ENCODE measurements around the gene EFNB3. TPM values are rescaled to one million over a fixed set of nuclear protein-coding genes. Genes with fewer than 3 reads are reported as not detected.

Gene EFNB3
- polyA plus RNA-seq, 1 donor = 7.4 TPM

DNA sequence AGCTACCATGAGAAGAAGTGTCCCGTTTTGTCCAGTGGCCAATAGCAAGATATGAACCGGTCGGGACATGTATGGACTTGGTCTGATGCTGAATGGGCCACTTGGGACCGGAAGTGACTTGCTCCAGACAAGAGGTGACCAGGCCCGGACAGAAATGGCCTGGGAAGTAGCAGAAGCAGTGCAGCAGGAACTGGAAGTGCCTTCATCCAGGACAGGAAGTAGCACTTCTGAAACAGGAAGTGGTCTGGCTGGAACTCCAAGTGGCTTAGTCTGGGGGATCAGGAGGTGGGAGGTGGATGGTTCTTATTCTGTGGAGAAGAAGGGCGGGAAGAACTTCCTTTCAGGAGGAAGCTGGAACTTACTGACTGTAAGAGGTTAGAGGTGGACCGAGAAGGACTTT, 5.3 kb downstream of the EFNB3 start:
- Histone ChIP-seq H3K27me3 (ENCODE audit: control insufficient read depth, insufficient read depth, low read length) (peaks cover 69% of the 10 kb centered on the region), H3K4me3 (ENCODE audit: low read length) (no peak overlapping the region), H3K27ac (ENCODE audit: low read length) (no peak overlapping the region), H3K4me1 (ENCODE audit: control insufficient read depth, insufficient read depth, low read length) (no peaks in the 10 kb centered on the region), H3K36me3 (ENCODE audit: control insufficient read depth, insufficient read depth, low read length) (no peaks in the 10 kb centered on the region), H3K9me3 (ENCODE audit: control insufficient read depth, low read depth, low read length) (no peaks in the 10 kb centered on the region)
- DNase-seq = no peak
- no CpG with 5 or more reads among the region's 7 CpGs for WGBS (ENCODE audit: insufficient coverage, low lambda C conversion rate)

DNA sequence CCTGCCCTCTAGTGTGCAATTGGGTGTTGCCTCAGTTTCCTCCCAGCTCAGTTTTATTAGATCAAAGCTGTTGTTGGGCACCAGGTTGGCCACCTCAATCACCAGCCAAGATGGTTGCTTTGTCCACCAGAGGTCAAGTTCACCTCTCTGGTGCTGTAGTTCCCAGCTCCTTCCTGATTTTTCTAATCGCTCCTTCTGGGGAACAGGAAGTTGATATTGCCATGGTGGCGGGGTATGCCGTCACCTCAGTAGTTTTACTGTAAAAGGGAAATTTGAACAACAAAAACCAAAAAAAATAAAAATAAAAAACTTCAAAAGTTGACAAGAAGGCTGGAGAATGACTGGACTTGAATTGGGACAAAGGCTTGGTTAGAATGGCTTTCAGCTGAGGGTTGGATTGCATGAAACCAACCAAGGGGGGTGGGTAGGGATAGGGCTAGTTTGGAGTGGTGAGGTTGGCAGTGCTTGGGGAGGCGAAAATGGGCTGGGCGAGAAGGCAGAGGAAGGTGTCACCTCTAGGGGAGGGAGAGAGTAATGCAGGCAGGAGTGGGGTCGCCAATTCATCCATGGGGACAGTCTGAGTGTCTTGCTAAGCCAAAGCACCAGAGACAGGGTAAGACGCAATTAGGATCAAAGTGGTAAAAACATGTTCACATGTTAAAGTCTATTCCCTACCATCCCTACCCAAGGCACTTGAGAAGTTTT, 6.2 kb downstream of the EFNB3 start:
- Histone ChIP-seq H3K4me3 (ENCODE audit: low read length) (no peak overlapping the region), H3K36me3 (ENCODE audit: control insufficient read depth, insufficient read depth, low read length) (no peaks in the 10 kb centered on the region), H3K27me3 (ENCODE audit: control insufficient read depth, insufficient read depth, low read length) (peaks cover 69% of the 10 kb centered on the region), H3K9me3 (ENCODE audit: control insufficient read depth, low read depth, low read length) (no peaks in the 10 kb centered on the region), H3K27ac (ENCODE audit: low read length) (no peak overlapping the region), H3K4me1 (ENCODE audit: control insufficient read depth, insufficient read depth, low read length) (peaks cover under 1% of the 10 kb centered on the region)
- 91% methylated on average over 4 of the region's 7 CpGs for WGBS (ENCODE audit: insufficient coverage, low lambda C conversion rate)
- no peak for DNase-seq

DNA sequence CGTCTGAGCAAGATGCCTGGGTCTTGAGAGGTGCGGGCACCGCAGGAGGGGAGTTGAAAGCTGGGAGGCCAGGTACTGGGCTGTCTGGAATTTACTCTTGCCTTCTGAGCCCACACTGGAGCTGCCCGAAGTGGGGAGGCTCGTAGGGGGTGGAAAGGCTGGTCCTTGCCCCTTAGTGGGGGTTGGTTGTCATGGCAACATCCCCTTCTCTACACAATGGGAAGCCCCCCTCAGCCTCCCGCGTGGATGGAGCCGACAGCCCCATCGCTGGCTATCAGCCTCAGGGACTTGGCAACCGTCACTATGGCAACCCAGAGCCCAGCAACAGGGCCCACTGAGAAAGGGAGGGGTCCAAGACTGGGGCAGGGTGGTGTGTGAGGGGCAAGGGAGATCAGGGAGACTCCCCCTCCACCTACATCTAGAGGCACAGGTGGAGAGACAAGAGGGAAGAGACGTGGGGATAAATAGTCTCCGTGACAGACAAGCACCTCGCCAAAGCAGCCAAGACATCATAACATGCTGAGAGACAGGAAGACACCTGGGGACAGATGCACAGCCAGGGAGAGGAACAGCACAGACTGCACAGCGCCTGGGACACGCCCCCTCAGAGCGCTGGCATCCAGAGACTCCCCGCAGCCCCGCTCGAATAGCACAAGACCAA, 7.2 kb downstream of the EFNB3 start:
- no peak overlapping the region for H3K4me3 ChIP-seq (ENCODE audit: low read length)
- no peaks in the 10 kb centered on the region for H3K36me3 ChIP-seq (ENCODE audit: control insufficient read depth, insufficient read depth, low read length)
- WGBS (ENCODE audit: insufficient coverage, low lambda C conversion rate) = no CpG with 5 or more reads among the region's 19 CpGs
- DNase-seq = no peak
- H3K9me3 ChIP-seq (ENCODE audit: control insufficient read depth, low read depth, low read length) = no peaks in the 10 kb centered on the region
- H3K4me1 ChIP-seq (ENCODE audit: control insufficient read depth, insufficient read depth, low read length) = peaks cover 9% of the 10 kb centered on the region
- H3K27ac ChIP-seq (ENCODE audit: low read length) = no peak overlapping the region
- H3K27me3 ChIP-seq (ENCODE audit: control insufficient read depth, insufficient read depth, low read length) = peaks cover 61% of the 10 kb centered on the region

DNA sequence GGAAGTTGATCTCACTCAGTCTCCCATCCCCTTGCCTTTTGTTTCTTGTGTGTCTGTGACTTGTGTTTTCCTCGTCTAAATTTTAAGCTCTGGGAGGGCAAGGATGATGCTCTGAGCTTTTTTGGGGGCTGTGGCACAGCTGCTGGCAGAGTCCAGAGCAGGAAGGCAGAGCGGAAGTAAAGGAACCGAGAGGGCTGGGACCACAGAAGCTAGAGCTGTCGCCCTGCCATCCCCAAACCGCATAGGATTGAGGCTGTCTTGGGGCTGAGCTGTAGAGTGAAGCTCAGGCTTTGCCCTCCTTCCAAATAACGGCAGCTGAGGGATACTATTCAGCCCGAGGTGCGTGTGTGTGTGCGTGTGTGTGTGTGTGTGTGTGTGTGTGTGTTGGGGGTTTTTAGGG, 8.8 kb downstream of the EFNB3 start:
- Histone ChIP-seq H3K36me3 (ENCODE audit: control insufficient read depth, insufficient read depth, low read length) (no peaks in the 10 kb centered on the region), H3K27ac (ENCODE audit: low read length) (no peak overlapping the region), H3K9me3 (ENCODE audit: control insufficient read depth, low read depth, low read length) (no peaks in the 10 kb centered on the region), H3K27me3 (ENCODE audit: control insufficient read depth, insufficient read depth, low read length) (peaks cover 55% of the 10 kb centered on the region), H3K4me3 (ENCODE audit: low read length) (no peak overlapping the region), H3K4me1 (ENCODE audit: control insufficient read depth, insufficient read depth, low read length) (peaks cover 12% of the 10 kb centered on the region)
- no peak for DNase-seq
- no CpG with 5 or more reads among the region's 9 CpGs for WGBS (ENCODE audit: insufficient coverage, low lambda C conversion rate)

DNA sequence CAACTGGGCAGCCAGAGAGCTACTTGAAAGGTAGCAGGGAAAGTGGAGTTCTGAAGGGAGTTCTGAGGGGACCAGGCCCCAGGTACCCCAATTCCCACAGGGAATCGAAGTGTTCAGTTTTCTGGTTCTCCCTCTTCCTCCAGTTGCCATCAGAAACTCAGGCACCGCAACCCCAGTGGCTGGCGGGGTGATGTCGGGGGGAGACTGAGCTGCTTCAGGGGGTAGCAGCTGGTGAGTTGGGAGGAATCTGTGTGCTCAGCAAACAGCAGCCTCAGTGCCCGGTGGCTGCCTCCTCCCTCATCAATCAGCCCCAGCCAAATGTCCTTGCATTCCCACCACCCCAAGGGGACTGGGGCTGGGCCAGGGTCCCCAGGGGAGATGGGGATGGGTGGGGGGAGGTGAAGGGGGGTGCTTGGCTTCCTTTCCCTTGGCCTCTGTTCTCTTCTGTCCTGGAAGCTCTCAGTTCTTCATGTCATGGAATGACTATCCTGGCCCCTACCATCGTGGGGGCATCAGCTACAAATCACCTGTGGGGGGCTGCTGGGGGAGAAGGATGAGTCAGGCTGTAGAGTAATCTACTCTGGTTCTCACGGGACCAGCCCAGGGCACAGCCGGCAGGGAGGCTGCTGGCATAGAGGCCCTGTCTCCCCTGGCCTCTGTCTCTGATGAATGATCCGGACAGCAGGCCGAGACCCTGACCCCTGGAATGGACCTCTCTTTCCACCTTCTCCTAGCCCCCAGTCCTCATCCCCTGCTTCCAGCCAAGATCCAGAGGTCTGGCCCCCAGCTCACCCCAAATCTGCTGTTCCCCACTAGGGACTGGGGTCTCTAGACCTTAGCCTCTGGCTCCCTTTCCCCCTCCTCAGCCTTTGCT, 10.0 kb downstream of the EFNB3 start:
- no CpG with 5 or more reads among the region's 10 CpGs for WGBS (ENCODE audit: insufficient coverage, low lambda C conversion rate)
- no peaks in the 10 kb centered on the region for H3K9me3 ChIP-seq (ENCODE audit: control insufficient read depth, low read depth, low read length)
- no peak for DNase-seq
- peaks cover 12% of the 10 kb centered on the region for H3K4me1 ChIP-seq (ENCODE audit: control insufficient read depth, insufficient read depth, low read length)
- H3K27ac ChIP-seq (ENCODE audit: low read length) = no peak overlapping the region
- peaks cover 64% of the 10 kb centered on the region for H3K27me3 ChIP-seq (ENCODE audit: control insufficient read depth, insufficient read depth, low read length)
- H3K36me3 ChIP-seq (ENCODE audit: control insufficient read depth, insufficient read depth, low read length) = no peaks in the 10 kb centered on the region
- no peak overlapping the region for H3K4me3 ChIP-seq (ENCODE audit: low read length)

DNA sequence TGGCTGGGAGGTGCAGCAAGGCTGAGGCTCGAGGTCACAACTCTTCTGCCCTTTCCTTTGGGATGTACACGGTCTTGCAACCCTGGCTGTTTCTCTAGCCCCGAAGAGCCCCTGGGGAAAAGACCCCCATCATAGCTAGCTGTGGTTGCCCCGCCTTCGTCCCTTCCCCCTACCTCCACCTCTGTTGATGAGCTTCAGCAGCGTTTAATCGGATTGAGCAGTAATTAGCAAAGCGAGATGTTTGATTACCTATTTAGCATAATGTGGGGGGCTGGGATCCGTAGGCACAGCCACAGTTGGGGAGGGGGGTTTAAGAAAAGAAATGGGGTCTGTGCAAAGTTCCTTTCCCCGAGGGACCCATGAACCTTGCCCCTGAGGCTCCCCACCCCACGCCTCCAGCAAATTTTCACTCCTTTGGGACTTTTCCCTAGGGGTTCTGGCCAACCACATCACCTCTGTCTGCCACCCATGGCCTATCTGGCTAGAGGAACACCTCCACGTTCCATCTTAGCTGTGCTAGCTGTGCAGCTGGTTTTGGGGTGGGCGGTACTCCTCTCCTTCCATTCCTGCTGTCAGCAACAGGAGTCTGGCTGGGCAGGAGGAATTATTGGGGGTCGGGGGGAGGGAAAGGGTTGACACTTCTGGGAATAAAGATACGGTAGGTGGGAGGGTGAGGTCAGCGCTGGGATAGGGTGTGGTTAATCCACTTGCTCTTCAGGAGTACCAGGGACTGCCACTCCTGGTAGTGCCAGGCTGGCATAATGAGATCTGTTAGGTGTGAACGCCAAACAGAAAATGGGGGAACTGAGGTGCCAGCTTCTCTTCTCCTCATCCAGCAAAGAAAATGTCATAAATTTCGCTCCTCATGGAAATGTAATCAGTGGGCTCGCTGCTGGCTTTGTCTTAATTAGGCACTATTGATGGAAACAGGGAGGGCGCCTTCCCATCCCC, 11.2 kb downstream of the EFNB3 start:
- peak overlapping the region; percentile 22 for H3K27ac ChIP-seq (ENCODE audit: low read length)

DNA sequence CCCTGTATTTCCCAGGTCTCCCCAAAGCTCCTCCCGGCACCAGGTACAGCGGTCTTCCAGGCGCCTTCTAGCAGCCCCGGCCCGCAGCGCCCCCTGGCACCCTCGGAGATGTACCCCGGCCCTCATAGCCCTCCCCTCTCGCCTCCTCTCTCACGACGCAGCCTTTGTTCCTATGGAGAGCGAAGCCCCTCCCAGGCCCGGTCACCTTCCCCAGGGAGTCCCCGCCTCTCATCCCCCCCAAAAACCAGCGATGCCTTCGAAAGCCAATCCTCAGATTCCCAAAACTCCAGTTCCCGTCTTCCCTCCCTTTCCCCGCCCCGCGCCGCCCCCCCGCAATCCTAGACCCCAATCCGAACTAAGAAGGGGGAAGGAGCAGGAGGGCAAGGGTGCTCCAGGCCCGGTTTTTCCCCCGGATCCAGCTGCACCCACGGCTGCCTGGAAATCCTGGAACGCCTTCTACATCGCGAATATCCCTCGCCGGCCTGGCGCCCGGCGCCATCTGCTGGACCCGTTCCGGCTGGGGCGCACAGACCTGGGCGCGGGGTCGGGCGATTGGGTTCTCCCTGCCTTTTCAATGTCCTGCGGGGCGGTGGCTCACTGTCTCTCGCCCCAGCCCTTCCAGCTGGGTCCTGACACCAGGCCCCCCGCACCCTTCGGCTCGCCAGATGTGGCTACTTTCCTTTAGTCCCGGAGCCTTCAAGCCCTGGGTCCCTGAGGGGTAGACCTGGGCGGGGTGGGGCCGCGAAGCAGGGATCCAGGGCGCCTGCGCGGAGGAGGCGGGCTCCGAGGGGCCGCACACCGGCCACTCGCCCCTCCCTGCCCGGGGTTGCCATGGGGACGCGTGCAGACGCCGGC, 12.1 kb downstream of the EFNB3 start, which contains the start of gene DNAH2:
DNAH2 (plus strand) TSS at position 844 of the 855 bp plus-strand sequence. CDS start 1,991 bp downstream, outside the sequence.
- H3K4me1 ChIP-seq (ENCODE audit: control insufficient read depth, insufficient read depth, low read length) = peaks cover 12% of the 10 kb centered on the region
- no peaks in the 10 kb centered on the region for H3K9me3 ChIP-seq (ENCODE audit: control insufficient read depth, low read depth, low read length)
- peak; percentile 75 to 86 for DNase-seq
- peaks cover 58% of the 10 kb centered on the region for H3K27me3 ChIP-seq (ENCODE audit: control insufficient read depth, insufficient read depth, low read length)
- WGBS (ENCODE audit: insufficient coverage, low lambda C conversion rate) = no CpG with 5 or more reads among the region's 64 CpGs
- peak within 1 kb of the TSS; percentile 63 for H3K4me3 ChIP-seq (ENCODE audit: low read length)
- H3K27ac ChIP-seq (ENCODE audit: low read length) = peak within 1 kb of the TSS; percentile 22
- no peaks in the 10 kb centered on the region for H3K36me3 ChIP-seq (ENCODE audit: control insufficient read depth, insufficient read depth, low read length)

More for the DNA sequence above, 11.2 kb downstream of the EFNB3 start:
- no peak for DNase-seq
- H3K9me3 ChIP-seq (ENCODE audit: control insufficient read depth, low read depth, low read length) = no peaks in the 10 kb centered on the region
- H3K4me3 ChIP-seq (ENCODE audit: low read length) = peak overlapping the region; percentile 63
- H3K4me1 ChIP-seq (ENCODE audit: control insufficient read depth, insufficient read depth, low read length) = peaks cover 12% of the 10 kb centered on the region
- H3K27me3 ChIP-seq (ENCODE audit: control insufficient read depth, insufficient read depth, low read length) = peaks cover 67% of the 10 kb centered on the region
- WGBS (ENCODE audit: insufficient coverage, low lambda C conversion rate) = no CpG with 5 or more reads among the region's 20 CpGs
- no peaks in the 10 kb centered on the region for H3K36me3 ChIP-seq (ENCODE audit: control insufficient read depth, insufficient read depth, low read length)

DNA sequence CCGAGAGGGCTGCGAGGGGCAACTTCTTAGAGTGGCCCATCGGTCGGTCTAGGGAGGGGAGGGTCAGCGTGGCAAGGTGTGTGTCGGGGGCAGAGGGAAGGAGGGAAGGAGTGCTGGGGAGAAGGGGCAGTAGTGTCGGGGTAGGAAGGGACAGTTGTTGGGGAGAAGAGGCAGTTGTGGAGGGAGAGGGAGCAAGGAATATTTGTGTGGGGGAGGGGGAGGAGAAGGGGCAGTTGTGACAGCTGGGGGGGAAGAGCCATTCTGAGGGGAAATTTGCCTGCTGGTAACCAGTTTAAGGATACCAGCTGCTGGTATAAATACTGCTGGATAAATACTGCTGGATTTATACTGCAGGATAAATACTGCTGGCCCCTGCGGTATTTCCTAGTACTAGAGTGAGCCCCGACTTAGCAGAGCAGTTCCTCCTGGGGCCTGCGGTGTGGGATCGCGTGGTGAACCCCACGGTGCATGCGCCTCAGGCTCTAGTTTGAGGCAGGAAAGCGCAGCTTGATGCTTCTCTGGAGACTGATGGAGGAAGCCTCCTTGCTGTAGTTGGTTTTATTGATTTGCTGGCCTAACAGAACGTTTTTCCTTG, 12.9 kb downstream of the EFNB3 start:
- Histone ChIP-seq H3K4me3 (ENCODE audit: low read length) (peak overlapping the region; percentile 63), H3K27me3 (ENCODE audit: control insufficient read depth, insufficient read depth, low read length) (peaks cover 58% of the 10 kb centered on the region), H3K36me3 (ENCODE audit: control insufficient read depth, insufficient read depth, low read length) (no peaks in the 10 kb centered on the region), H3K4me1 (ENCODE audit: control insufficient read depth, insufficient read depth, low read length) (peaks cover 12% of the 10 kb centered on the region), H3K27ac (ENCODE audit: low read length) (no peak overlapping the region), H3K9me3 (ENCODE audit: control insufficient read depth, low read depth, low read length) (no peaks in the 10 kb centered on the region)
- DNase-seq = peak in 1 of 2 donors; percentile 35
- 0% methylated on average over 3 of the region's 16 CpGs for WGBS (ENCODE audit: insufficient coverage, low lambda C conversion rate)

DNA sequence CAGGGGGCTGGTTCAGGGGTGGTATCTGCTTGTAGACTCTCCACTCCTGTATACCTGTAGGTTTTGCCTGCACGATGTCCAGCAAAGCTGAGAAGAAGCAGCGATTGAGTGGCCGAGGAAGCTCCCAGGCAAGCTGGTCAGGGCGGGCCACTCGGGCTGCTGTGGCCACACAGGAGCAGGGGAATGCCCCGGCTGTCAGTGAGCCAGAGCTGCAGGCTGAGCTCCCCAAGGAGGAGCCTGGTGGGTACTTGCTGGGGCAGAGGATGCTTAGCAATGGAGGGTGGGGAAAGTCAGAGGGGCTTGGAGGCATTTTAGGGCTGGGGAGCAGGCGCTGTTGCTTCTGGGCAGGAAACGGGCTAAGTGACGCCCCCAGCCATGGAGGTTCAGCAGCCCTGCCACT, 14.7 kb downstream of the EFNB3 start:
- DNase-seq = no peak
- H3K9me3 ChIP-seq (ENCODE audit: control insufficient read depth, low read depth, low read length) = no peaks in the 10 kb centered on the region
- WGBS (ENCODE audit: insufficient coverage, low lambda C conversion rate) = no CpG with 5 or more reads among the region's 9 CpGs
- H3K27me3 ChIP-seq (ENCODE audit: control insufficient read depth, insufficient read depth, low read length) = peaks cover 47% of the 10 kb centered on the region
- H3K27ac ChIP-seq (ENCODE audit: low read length) = no peak overlapping the region
- H3K4me3 ChIP-seq (ENCODE audit: low read length) = no peak overlapping the region
- no peaks in the 10 kb centered on the region for H3K36me3 ChIP-seq (ENCODE audit: control insufficient read depth, insufficient read depth, low read length)
- peaks cover 12% of the 10 kb centered on the region for H3K4me1 ChIP-seq (ENCODE audit: control insufficient read depth, insufficient read depth, low read length)
